Stimulated activated CD4-positive, alpha-beta T cell treated with anti-CD3 and anti-CD28 coated beads, Interleukin-1b, Interleukin-23, amount 100 ng/mL, for 24 hours (primary cell): ENCODE data around the gene RAB4B.
"Not testable (repeated sequence)": the region's sequence is repeated elsewhere in the genome, so short reads cannot be mapped to it uniquely, and the experiment has no call there.

Experiments
- DNase-seq, 4 experiments: peaks; one replicate each; pipeline ENCODE4 v3.0.0-alpha.2; 2020; ENCODE audit warnings: low read depth in 4 of 4, low spot score in 1 of 4

The RAB4B gene

GRCh38 chr19:40776932-40777644 is 959 bp upstream of the RAB4B start:
- DNase-seq = peak; percentile 67 to 81 (median 70)

GRCh38 chr19:40777645-40777936 is 456 bp upstream of the RAB4B start:
- DNase-seq = no peak

- DNase-seq = no peak
Measured at GRCh38 chr19:40778706-40779284, 748 bp downstream of the RAB4B start.

GRCh38 chr19:40780582-40780981 is 2.5 kb downstream of the RAB4B start:
- DNase-seq = no peak

- DNase-seq = no peak
Measured at GRCh38 chr19:40781140-40781539, 3.1 kb downstream of the RAB4B start.

GRCh38 chr19:40783711-40784110 is 5.7 kb downstream of the RAB4B start:
- no peak for DNase-seq

GRCh38 chr19:40784146-40784545 is 6.1 kb downstream of the RAB4B start:
- not testable (repeated sequence) for DNase-seq

- DNase-seq = no peak
Measured at GRCh38 chr19:40785526-40785925, 7.5 kb downstream of the RAB4B start.

GRCh38 chr19:40786060-40787037 is 8.3 kb downstream of the RAB4B start:
- DNase-seq = no peak

- no peak for DNase-seq
Measured at GRCh38 chr19:40791349-40791748, 13.3 kb downstream of the RAB4B start.

GRCh38 chr19:40791996-40792395 is 13.9 kb downstream of the RAB4B start:
- no peak for DNase-seq

GRCh38 chr19:40797166-40797962 is 19.3 kb downstream of the RAB4B start:
- DNase-seq = no peak

GRCh38 chr19:40797963-40798682 is 20.1 kb downstream of the RAB4B start:
- DNase-seq = peak in 1 of 4 experiments; percentile 52

- peak; percentile 99 to 100 (median 100) for DNase-seq
Measured at GRCh38 chr19:40798683-40799557, 20.9 kb downstream of the RAB4B start, which contains the start of gene EGLN2. Gene EGLN2 (plus strand): TSS chr19:40799191. CDS start chr19:40800573, 1,382 bp downstream.

- DNase-seq = no peak
Measured at GRCh38 chr19:40799558-40800338, 21.7 kb downstream of the RAB4B start.

GRCh38 chr19:40800339-40800996 is 22.4 kb downstream of the RAB4B start:
- no peak for DNase-seq

- DNase-seq = no peak
Measured at GRCh38 chr19:40800997-40801377, 22.9 kb downstream of the RAB4B start.
